Peyer's patch (tissue), 4 donors: ENCODE measurements around the gene EIF2AK3. TPM values are rescaled to one million over a fixed set of nuclear protein-coding genes. Genes with fewer than 3 reads are reported as not detected.

Experiments used
- DNase-seq, 3 donors: peaks; one replicate each; pipeline ENCODE4 v3.0.0-alpha.2; 2017 to 2019
- H3K27ac ChIP-seq, 4 donors: fragments of 200-600 bp; sonication (generic); one replicate each; pipeline ENCODE4 v1.5.1; 2016 to 2019
- H3K27me3 ChIP-seq, 2 donors: fragments of 200-600 bp; sonication (generic); one replicate each; pipeline ENCODE4 v1.5.1; 2019
- H3K36me3 ChIP-seq, 3 donors: fragments of 200-600 bp; sonication (generic); one replicate each; pipeline ENCODE4 v1.5.1; 2016 to 2019
- H3K4me1 ChIP-seq, 4 donors: fragments of 200-600 bp; sonication (generic); one replicate each; pipeline ENCODE4 v1.5.1; 2016 to 2019
- H3K4me3 ChIP-seq, 4 donors: fragments of 200-600 bp; sonication (generic); 1 replicate in 3 of 4; 2 replicates in 1 of 4; pipeline ENCODE4 v1.5.1; 2016 to 2019; ENCODE audit warnings: mild to moderate bottlenecking in 1 of 4
- H3K9me3 ChIP-seq, 4 donors: fragments of 200-600 bp; sonication (generic); one replicate each; pipeline ENCODE4 v1.5.1; 2016 to 2019; ENCODE audit warnings: mild to moderate bottlenecking in 1 of 4
- POLR2A ChIP-seq, 2 donors: fragments of 450-650 bp; IDR thresholded peaks; one replicate each; pipeline ENCODE4 v1.5.1; 2017; ENCODE audit warnings: antibody characterized with exemption in 2 of 2, mild to moderate bottlenecking in 2 of 2, moderate library complexity in 2 of 2
- total RNA-seq, 4 donors: library from RNA; depleted of rRNA; stranded (reverse); fragments of >200 nt; gene quantifications; one replicate each; pipeline ENCODE4 v1.1.0, GENCODE V29; 2016
- TF ChIP-seq, protein P1 (sequence below), 6 experiments: fragments of 450-650 bp in 4 of 6; fragments of 200-600 bp in 2 of 6; sonication (generic) in 1 of 6; IDR thresholded peaks; one replicate each; pipeline ENCODE4 v1.5.1; 2017 to 2019; ENCODE audit warnings: antibody characterized with exemption in 6 of 6, mild to moderate bottlenecking in 3 of 6, moderate library complexity in 1 of 6

EIF2AK3 gene
- total RNA-seq, 4 donors from 2014 or later, result 17.1 to 93.3 (median 18.6) TPM

DNA sequence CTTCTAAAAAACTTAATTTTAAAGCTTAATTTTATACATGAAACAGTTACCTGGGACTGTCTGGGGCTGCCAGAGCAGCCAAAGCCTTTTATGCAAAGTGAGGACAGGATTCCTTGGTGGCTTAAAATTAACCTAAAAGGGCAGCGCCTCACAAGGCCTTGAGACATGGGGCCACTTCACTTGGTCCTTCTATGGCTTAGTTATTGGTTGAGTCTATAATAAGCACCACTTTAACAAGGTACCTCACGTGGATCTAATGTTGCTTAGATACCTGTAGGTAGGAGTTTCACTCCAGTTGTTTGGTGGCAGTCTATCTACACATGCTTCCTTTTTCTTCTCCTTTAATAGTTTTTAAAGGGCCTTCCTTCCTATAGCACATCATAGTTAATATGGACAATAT, 51.6 kb downstream of the EIF2AK3 start:
- Histone ChIP-seq H3K4me1 (no peaks in the 10 kb centered on the region), H3K36me3 (peaks cover 0 to 76% (median 0%) of the 10 kb centered on the region in 3 donors)
- no peak for DNase-seq

DNA sequence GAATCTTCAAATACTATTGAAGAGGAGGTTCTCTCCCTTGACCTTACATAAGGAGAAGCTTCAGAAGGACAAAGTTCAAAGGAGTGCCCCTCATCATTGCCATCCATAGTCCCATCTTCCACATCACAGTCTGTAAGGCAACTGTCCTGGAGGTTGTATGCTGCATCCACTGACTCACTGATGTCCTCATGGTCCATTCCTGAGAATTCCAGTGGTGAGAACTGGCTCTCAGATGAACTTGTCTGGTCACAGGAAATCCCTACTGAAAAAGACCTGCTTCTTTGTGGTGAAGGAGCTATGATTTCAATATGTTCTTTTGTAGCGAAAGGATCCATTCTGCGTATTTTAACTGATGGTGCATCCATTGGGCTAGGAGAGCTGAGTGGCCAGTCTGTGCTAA, 52.2 kb downstream of the EIF2AK3 start:
- H3K9me3 ChIP-seq, result no peaks in the 10 kb centered on the region
- H3K27me3 ChIP-seq, result no peaks in the 10 kb centered on the region
- no peak overlapping the region for H3K4me3 ChIP-seq
- H3K27ac ChIP-seq, result no peak overlapping the region
- no peaks in the 10 kb centered on the region for H3K4me1 ChIP-seq
- H3K36me3 ChIP-seq, result peaks cover 0 to 76% (median 0%) of the 10 kb centered on the region in 3 donors
- no peak for DNase-seq
- no peak for TF ChIP-seq POLR2A (IDR thresholded peaks at IDR 0.05)
- TF ChIP-seq, protein P1, sequence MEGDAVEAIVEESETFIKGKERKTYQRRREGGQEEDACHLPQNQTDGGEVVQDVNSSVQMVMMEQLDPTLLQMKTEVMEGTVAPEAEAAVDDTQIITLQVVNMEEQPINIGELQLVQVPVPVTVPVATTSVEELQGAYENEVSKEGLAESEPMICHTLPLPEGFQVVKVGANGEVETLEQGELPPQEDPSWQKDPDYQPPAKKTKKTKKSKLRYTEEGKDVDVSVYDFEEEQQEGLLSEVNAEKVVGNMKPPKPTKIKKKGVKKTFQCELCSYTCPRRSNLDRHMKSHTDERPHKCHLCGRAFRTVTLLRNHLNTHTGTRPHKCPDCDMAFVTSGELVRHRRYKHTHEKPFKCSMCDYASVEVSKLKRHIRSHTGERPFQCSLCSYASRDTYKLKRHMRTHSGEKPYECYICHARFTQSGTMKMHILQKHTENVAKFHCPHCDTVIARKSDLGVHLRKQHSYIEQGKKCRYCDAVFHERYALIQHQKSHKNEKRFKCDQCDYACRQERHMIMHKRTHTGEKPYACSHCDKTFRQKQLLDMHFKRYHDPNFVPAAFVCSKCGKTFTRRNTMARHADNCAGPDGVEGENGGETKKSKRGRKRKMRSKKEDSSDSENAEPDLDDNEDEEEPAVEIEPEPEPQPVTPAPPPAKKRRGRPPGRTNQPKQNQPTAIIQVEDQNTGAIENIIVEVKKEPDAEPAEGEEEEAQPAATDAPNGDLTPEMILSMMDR (IDR thresholded peaks at IDR 0.05), result no peak

More for the DNA sequence above, 51.6 kb downstream of the EIF2AK3 start:
- H3K9me3 ChIP-seq, result no peaks in the 10 kb centered on the region
- no peak for TF ChIP-seq POLR2A (IDR thresholded peaks at IDR 0.05)
- TF ChIP-seq, protein P1 (IDR thresholded peaks at IDR 0.05), result no peak
- H3K4me3 ChIP-seq, result no peak overlapping the region
- no peaks in the 10 kb centered on the region for H3K27me3 ChIP-seq
- H3K27ac ChIP-seq, result no peak overlapping the region

DNA sequence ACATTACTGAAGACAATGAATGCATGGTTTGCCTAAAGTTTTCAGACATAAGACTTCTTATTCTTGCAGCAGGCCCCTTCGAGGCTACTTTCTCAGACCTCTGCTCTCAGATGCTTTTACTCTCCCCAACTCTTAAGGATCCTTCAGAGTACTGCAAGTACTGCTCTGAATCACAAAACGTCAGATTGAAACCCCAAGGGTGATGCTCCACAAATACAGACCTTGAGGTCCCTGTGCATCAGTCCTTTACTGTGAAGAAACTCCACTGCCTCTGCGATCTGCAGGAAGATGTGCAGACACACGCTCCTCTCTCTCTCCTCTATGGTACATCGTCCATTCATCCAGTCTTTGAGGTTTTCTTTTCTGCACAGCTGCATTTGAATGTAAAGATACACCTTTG, 52.8 kb downstream of the EIF2AK3 start:
- H3K27ac ChIP-seq, result no peak overlapping the region
- peaks cover 0 to 82% (median 0%) of the 10 kb centered on the region in 3 donors for H3K36me3 ChIP-seq
- DNase-seq, result no peak
- H3K4me1 ChIP-seq, result no peaks in the 10 kb centered on the region
- TF ChIP-seq POLR2A (IDR thresholded peaks at IDR 0.05), result no peak
- TF ChIP-seq, protein P1 (IDR thresholded peaks at IDR 0.05), result no peak
- H3K27me3 ChIP-seq, result no peaks in the 10 kb centered on the region
- H3K4me3 ChIP-seq, result no peak overlapping the region
- no peaks in the 10 kb centered on the region for H3K9me3 ChIP-seq

DNA sequence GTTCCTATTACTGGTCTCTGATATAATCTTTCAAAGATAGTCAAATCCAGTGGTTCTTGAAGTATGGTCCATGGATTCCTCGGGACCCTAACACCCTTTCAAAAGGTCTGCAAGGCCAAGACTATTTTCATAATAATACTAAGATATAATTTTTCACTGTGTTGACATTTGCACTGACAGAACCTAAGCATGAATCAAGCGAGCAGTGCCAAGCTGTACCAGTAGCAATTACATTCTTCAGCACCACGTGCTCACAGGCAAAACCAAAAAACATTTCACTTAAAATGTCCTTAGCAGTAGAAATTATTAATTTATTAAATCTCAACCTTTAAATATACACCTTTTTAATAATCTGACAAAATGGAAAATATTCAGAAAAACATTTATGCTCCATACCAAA, 59.1 kb downstream of the EIF2AK3 start:
- Histone ChIP-seq H3K36me3 (peaks cover 0 to 44% (median 0%) of the 10 kb centered on the region in 3 donors), H3K27ac (no peak overlapping the region), H3K4me1 (no peaks in the 10 kb centered on the region), H3K27me3 (no peaks in the 10 kb centered on the region), H3K4me3 (no peak overlapping the region), H3K9me3 (no peaks in the 10 kb centered on the region)
- no peak for DNase-seq
- TF ChIP-seq, protein P1 (IDR thresholded peaks at IDR 0.05), result no peak
- no peak for TF ChIP-seq POLR2A (IDR thresholded peaks at IDR 0.05)

DNA sequence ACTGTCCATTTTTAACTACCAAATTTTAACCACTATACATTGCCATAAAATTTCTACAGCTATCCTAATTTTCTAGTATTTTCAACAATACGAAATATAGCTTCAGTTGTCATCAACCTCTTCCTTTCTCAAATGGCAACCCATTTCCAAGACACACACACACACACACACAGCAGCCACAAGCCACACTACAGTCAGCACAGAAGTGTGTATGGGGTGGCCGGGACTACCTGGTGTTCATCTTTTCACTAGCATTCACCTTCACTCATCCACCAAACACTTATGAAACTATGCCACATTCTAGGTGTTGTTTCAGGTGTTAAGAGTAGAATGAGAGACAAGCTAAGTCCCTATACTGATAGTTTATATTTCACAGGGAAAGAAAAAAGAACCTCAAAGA, 62.9 kb downstream of the EIF2AK3 start:
- H3K4me3 ChIP-seq, result no peak overlapping the region
- DNase-seq, result no peak
- no peaks in the 10 kb centered on the region for H3K9me3 ChIP-seq
- TF ChIP-seq POLR2A (IDR thresholded peaks at IDR 0.05), result no peak
- TF ChIP-seq, protein P1 (IDR thresholded peaks at IDR 0.05), result no peak
- no peak overlapping the region for H3K27ac ChIP-seq
- H3K36me3 ChIP-seq, result peaks cover 0 to 41% (median 0%) of the 10 kb centered on the region in 3 donors
- H3K4me1 ChIP-seq, result no peaks in the 10 kb centered on the region
- H3K27me3 ChIP-seq, result no peaks in the 10 kb centered on the region

DNA sequence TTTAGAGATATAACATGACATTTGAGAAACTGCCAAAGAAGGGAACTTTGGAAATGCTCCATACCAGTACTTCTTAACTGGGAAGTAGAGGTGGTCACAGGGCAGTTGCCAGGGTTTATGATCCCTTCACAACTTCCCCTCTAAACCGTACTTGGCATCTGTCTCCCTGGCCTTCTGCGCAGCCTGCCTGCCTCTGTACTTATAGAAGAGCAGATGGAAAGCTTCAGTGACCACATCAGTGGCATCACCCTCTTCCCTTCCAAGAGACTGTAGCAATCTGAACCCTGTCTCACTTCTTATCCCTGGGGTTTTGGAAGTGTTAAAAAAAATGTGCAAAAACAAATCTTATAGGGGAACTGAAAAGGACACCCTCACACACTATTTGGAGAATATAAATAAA, 64.1 kb downstream of the EIF2AK3 start:
- no peak for DNase-seq
- H3K27ac ChIP-seq, result no peak overlapping the region
- H3K4me1 ChIP-seq, result no peaks in the 10 kb centered on the region
- no peak for TF ChIP-seq POLR2A (IDR thresholded peaks at IDR 0.05)
- TF ChIP-seq, protein P1 (IDR thresholded peaks at IDR 0.05), result no peak
- H3K4me3 ChIP-seq, result no peak overlapping the region
- H3K27me3 ChIP-seq, result no peaks in the 10 kb centered on the region
- H3K9me3 ChIP-seq, result no peaks in the 10 kb centered on the region
- peaks cover 0 to 35% (median 0%) of the 10 kb centered on the region in 3 donors for H3K36me3 ChIP-seq
